ENCODE results near the gene DDX25. TPM values are rescaled to one million over a fixed set of nuclear protein-coding genes. Genes with fewer than 3 reads are reported as not detected.

Gene DDX25
- total and polyA plus RNA-seq, 9 of the 15 experiments (the other 6 are each of a cell fraction or from before 2014, with no cell fraction given): not detected

GRCh38 chr11:125952973-125953372 is 48.7 kb downstream of the DDX25 start:
- peaks cover 73 to 84% of the 10 kb centered on the region in 2 experiments for H3K27me3 ChIP-seq (ENCODE audit: control insufficient read depth in 2 of 2, insufficient read depth in 2 of 2, low read length in 2 of 2)
- H3K4me3 ChIP-seq: no peak overlapping the region
- in situ Hi-C loops (cut with MboI) (no loop called here), intact Hi-C loops (cut with micrococcal nuclease) (no loop called here)
- peaks cover 4% of the 10 kb centered on the region for H3K9me1 ChIP-seq (ENCODE audit: control insufficient read depth, insufficient read depth, low read length)
- H3K4me1 ChIP-seq (replicated peaks in 1 of 2; ENCODE audit: control insufficient read depth in 2 of 2, insufficient read depth in 2 of 2, low read length in 2 of 2): peaks cover 0 to 9% of the 10 kb centered on the region in 2 experiments; a peak in 2 of 5 replicates
- H3K4me2 ChIP-seq (ENCODE audit: insufficient read depth, low read length): no peak overlapping the region
- ChIA-PET CTCF (ENCODE audit: low intra/inter-chr PET ratio) (no interaction called here), POLR2A (interaction anchor here (1.3 kb wide), 1 partner anchor 10 kb away, joined by 6 read pairs; no protein-coding TSS in a partner anchor)
- no peak overlapping the region for H3K9ac ChIP-seq (ENCODE audit: insufficient read depth in 1 of 2, low read depth in 2 of 2, low read length in 2 of 2)
- no TSS peak for BruUV-seq (replicated peaks)
- ATAC-seq (no peak), FAIRE-seq (no peak), DNase-seq (ENCODE audit: extremely low read depth in 1 of 4, low spot score in 3 of 4) (no peak)
- H3K36me3 ChIP-seq (ENCODE audit: control insufficient read depth, insufficient read depth, low read length): no peaks in the 10 kb centered on the region
- H3K9me3 ChIP-seq (replicated peaks; ENCODE audit: control insufficient read depth, insufficient read depth, low read depth, low read length): no peaks in the 10 kb centered on the region
- TF ChIP-seq ARID2 (IDR thresholded peaks at IDR 0.05): no peak
- no peak for TF ChIP-seq HNRNPK (IDR thresholded peaks at IDR 0.05; ENCODE audit: low read depth, low read length, poor library complexity, severe bottlenecking)
- TF ChIP-seq MEF2D (tag; conservative IDR thresholded peaks at IDR 0.05; ENCODE audit: low read depth): no peak
- no peak for TF ChIP-seq NFRKB (IDR thresholded peaks at IDR 0.05; ENCODE audit: low read depth)
- no peak for TF ChIP-seq POLR3A (IDR thresholded peaks at IDR 0.05; ENCODE audit: borderline replicate concordance, extremely low read depth, insufficient read depth, insufficient read length)
- no peak for TF ChIP-seq RCOR1 (IDR thresholded peaks at IDR 0.05; ENCODE audit: borderline replicate concordance in 1 of 2, low read depth in 2 of 2, low read length in 2 of 2)
- TF ChIP-seq ZNF408 (CRISPR knock-in tag; IDR thresholded peaks at IDR 0.05; ENCODE audit: low read depth): no peak
- no peak for TF ChIP-seq NBN (IDR thresholded peaks at IDR 0.05; ENCODE audit: low read depth)
- TF ChIP-seq TCF7 (IDR thresholded peaks at IDR 0.05; ENCODE audit: borderline replicate concordance): no peak
- no peak for TF ChIP-seq ZNF436 (CRISPR knock-in tag; IDR thresholded peaks at IDR 0.05)
- no peak for TF ChIP-seq NR1H2 (CRISPR knock-in tag; IDR thresholded peaks at IDR 0.05)
- TF ChIP-seq ADNP (tag; IDR thresholded peaks at IDR 0.05): no peak
- TF ChIP-seq NRF1 (conservative IDR thresholded peaks at IDR 0.05 in 1 of 2, IDR thresholded peaks at IDR 0.05 in 1 of 2): no peak
- no peak for TF ChIP-seq SRSF7 (optimal IDR thresholded peaks at IDR 0.05; ENCODE audit: low read depth, low read length)
- no peak for TF ChIP-seq PPARD (CRISPR knock-in tag; IDR thresholded peaks at IDR 0.05)
- TF ChIP-seq, protein P1, sequence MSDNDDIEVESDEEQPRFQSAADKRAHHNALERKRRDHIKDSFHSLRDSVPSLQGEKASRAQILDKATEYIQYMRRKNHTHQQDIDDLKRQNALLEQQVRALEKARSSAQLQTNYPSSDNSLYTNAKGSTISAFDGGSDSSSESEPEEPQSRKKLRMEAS (CRISPR knock-in tag; IDR thresholded peaks at IDR 0.05): no peak
- TF ChIP-seq, protein P2, sequence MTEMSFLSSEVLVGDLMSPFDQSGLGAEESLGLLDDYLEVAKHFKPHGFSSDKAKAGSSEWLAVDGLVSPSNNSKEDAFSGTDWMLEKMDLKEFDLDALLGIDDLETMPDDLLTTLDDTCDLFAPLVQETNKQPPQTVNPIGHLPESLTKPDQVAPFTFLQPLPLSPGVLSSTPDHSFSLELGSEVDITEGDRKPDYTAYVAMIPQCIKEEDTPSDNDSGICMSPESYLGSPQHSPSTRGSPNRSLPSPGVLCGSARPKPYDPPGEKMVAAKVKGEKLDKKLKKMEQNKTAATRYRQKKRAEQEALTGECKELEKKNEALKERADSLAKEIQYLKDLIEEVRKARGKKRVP (CRISPR knock-in tag; IDR thresholded peaks at IDR 0.05): no peak
- H4K20me1 ChIP-seq (replicated peaks; ENCODE audit: control insufficient read depth, insufficient read depth, low read length): peaks cover 8% of the 10 kb centered on the region; the same call in 1 of the 2 replicates
- WGBS (ENCODE audit: insufficient coverage, low coverage, missing lambda C conversion rate): 1% methylated on average over 7 of the region's 7 CpGs
- H2AFZ ChIP-seq (ENCODE audit: low read depth, low read length): no peak overlapping the region
- no peak overlapping the region for H3K27ac ChIP-seq (ENCODE audit: extremely low read depth, low read depth, low read length)
- H3K79me2 ChIP-seq (ENCODE audit: control insufficient read depth, insufficient read depth, low read length): no peaks in the 10 kb centered on the region

Measured in K562 (cell line).